ENCODE results near the gene CCDC146. TPM values are rescaled to one million over a fixed set of nuclear protein-coding genes. Genes with fewer than 3 reads are reported as not detected.

The CCDC146 gene
- polyA plus RNA-seq, 3 donors from 2014 or later = 0.88 to 2.7 (median 1.7) TPM

DNA sequence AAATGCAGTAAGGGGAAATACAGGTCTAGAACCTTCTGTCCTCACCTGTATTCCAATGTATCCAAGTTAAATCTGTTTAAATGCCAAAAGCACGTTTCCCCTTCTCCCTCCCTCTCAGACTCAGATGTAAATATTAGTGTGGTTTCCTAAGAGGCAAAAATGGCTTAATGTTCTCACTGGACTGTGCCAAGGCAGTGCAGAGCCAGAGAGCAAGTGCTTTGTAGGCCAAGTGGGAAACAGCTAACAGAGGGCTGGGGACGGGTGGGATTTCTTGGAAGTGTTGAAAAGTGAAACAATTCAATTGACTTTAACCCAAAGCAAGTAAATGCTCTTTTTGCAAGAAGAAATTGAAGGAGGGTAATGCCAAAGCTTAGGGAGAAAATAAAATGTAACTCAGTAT lies 190.7 kb downstream of the CCDC146 start:
- H3K27me3 Mint-ChIP-seq (ENCODE audit: low read depth in 3 of 3) = peaks cover 0 to 3% (median 0%) of the 10 kb centered on the region in 3 donors
- H3K4me3 Mint-ChIP-seq = no peak overlapping the region
- H3K4me1 Mint-ChIP-seq = peaks cover 18 to 41% of the 10 kb centered on the region in 2 donors
- peaks cover 68 to 92% (median 71%) of the 10 kb centered on the region in 3 donors for H3K36me3 Mint-ChIP-seq
- peak overlapping the region in 5 of 6 donors; percentile 4 to 71 (median 50) for H3K27ac Mint-ChIP-seq
- H3K9me3 Mint-ChIP-seq = no peaks in the 10 kb centered on the region
- no peak for DNase-seq

DNA sequence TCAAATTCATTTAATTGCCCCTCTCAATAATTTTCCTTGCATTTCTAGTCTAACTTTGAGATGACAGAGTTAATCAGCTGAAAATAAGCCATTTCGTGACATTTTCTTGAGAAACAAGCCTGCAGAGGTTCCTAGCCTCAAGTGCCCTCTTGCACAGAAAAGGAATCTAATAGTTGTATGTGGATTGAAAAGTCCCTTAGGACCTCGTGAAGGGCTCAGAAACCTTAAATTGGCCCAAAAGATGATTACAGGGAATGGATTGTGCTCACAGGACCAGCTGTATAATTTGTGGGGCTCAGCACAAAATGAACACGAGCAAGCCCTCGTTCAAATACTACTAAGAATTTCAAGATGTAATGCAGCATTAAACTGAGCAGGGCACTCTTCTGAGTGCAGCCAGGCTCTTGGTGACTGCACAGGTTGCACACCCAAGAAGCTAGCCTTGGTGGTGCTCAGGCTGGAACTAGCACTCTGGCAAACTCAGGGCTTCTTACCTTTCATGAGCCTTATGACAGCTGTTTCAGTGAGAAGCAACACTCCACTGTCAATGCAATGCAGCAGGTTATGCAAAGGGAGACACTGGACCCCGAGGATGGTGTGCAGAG lies 191.6 kb downstream of the CCDC146 start:
- peaks cover 71 to 95% (median 74%) of the 10 kb centered on the region in 3 donors for H3K36me3 Mint-ChIP-seq

DNA sequence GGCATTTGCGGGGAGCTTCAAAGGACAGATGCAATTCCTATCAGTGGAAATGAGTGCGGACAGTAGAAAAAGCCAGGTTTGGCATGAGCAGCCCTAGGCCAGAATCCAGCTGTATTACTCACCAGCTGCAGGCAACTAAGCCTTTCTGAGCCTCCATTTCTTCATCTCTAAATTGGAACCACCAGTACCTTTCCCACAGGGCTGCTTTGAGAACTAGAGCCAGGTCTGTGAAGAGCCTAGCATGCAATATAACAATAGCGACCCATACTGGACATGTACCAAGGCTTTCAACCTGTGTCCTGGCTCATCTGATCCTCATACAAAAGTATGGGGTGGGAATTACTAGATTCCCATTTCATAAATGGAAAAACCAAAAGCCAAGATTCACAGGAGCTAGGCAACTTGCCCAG lies 192.8 kb downstream of the CCDC146 start:
- H3K4me3 Mint-ChIP-seq = no peak overlapping the region
- no peak for DNase-seq
- H3K27ac Mint-ChIP-seq = peak overlapping the region; percentile 31 to 84 (median 50)
- H3K4me1 Mint-ChIP-seq = peaks cover 34 to 57% of the 10 kb centered on the region in 2 donors
- H3K9me3 Mint-ChIP-seq = no peaks in the 10 kb centered on the region
- H3K27me3 Mint-ChIP-seq (ENCODE audit: low read depth in 3 of 3) = peaks cover 0 to 3% (median 0%) of the 10 kb centered on the region in 3 donors
- peaks cover 75 to 95% (median 77%) of the 10 kb centered on the region in 3 donors for H3K36me3 Mint-ChIP-seq

More for the DNA sequence above, 191.6 kb downstream of the CCDC146 start:
- Mint-ChIP-seq H3K27ac (peak overlapping the region in 3 of 6 donors; percentile 31 to 84 (median 54)), H3K4me1 (peaks cover 26 to 45% of the 10 kb centered on the region in 2 donors), H3K4me3 (no peak overlapping the region), H3K9me3 (no peaks in the 10 kb centered on the region), H3K27me3 (ENCODE audit: low read depth in 3 of 3) (peaks cover 0 to 3% (median 0%) of the 10 kb centered on the region in 3 donors)
- DNase-seq = no peak

GRCh38 chr7:77316219-77316978 lies 194.0 kb downstream of the CCDC146 start:
- peak overlapping the region in 1 of 5 donors; percentile 22 for H3K4me3 Mint-ChIP-seq
- H3K9me3 Mint-ChIP-seq = peaks cover 0 to under 1% (median 0%) of the 10 kb centered on the region in 6 donors
- H3K27ac Mint-ChIP-seq = peak overlapping the region; percentile 15 to 65 (median 40)
- H3K4me1 Mint-ChIP-seq = peaks cover 36 to 69% of the 10 kb centered on the region in 2 donors
- H3K36me3 Mint-ChIP-seq = peaks cover 74 to 88% (median 75%) of the 10 kb centered on the region in 3 donors
- H3K27me3 Mint-ChIP-seq (ENCODE audit: low read depth in 3 of 3) = peaks cover 0 to 3% (median 0%) of the 10 kb centered on the region in 3 donors
- DNase-seq = no peak

DNA sequence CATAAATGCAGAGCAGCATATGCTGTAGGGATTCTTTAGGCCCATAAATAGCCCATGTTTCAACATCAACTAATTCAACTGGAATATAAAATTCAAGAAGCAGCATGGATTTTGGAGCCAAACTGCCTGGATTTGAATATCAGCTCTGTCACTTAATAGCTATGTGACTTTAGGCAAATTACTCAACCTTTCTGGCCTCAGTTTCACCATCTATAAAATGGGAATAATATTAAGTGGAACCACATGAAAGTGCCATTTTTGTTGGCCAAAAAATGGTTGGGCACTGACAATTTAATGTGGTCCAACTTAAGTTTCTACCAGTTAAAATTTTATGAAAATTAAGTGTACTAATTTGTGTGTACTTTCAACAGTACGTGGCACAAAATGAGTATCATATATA lies 195.6 kb downstream of the CCDC146 start:
- DNase-seq = no peak
- H3K4me1 Mint-ChIP-seq = peaks cover 47 to 85% of the 10 kb centered on the region in 2 donors
- H3K9me3 Mint-ChIP-seq = peaks cover 0 to 2% (median 0%) of the 10 kb centered on the region in 6 donors
- peaks cover 72 to 86% (median 73%) of the 10 kb centered on the region in 3 donors for H3K36me3 Mint-ChIP-seq
- no peak overlapping the region for H3K4me3 Mint-ChIP-seq
- peak overlapping the region in 2 of 6 donors; percentile 36 to 68 for H3K27ac Mint-ChIP-seq
- peaks cover 0 to 3% (median 0%) of the 10 kb centered on the region in 3 donors for H3K27me3 Mint-ChIP-seq (ENCODE audit: low read depth in 3 of 3)

- Mint-ChIP-seq H3K27me3 (ENCODE audit: low read depth in 3 of 3) (peaks cover 0 to 3% (median 3%) of the 10 kb centered on the region in 3 donors), H3K4me3 (no peak overlapping the region), H3K9me3 (peaks cover 0 to 2% (median 0%) of the 10 kb centered on the region in 6 donors), H3K4me1 (peaks cover 56 to 89% of the 10 kb centered on the region in 2 donors), H3K36me3 (peaks cover 62 to 78% (median 67%) of the 10 kb centered on the region in 3 donors), H3K27ac (peak overlapping the region; percentile 74 to 87 (median 84))
- no peak for DNase-seq
These were observed 197.7 kb downstream of the CCDC146 start for GRCh38 chr7:77320137-77320536.

DNA sequence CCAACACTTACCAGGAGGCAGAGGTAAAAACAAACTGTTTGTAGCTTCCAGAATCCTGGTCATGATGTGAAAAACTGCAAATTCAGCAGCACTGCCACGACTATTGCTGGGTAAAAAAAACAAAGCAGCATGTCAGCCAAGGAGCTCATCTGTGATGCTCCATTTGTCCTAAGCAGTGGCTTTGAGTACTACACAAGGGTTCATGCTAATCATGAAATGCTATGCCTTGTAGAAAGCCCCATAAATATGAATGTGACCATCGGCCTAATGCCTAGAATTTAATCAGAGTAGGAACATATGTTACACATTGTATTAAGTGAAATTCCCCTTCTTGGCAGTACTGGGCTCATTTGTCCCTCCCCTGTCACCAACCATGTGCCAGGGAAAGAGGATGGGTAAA lies 198.3 kb downstream of the CCDC146 start:
- no peak for DNase-seq
- Mint-ChIP-seq H3K27ac (peak overlapping the region; percentile 80 to 87 (median 86)), H3K4me3 (no peak overlapping the region), H3K27me3 (ENCODE audit: low read depth in 3 of 3) (peaks cover 0 to 3% (median 3%) of the 10 kb centered on the region in 3 donors), H3K4me1 (peaks cover 58 to 85% of the 10 kb centered on the region in 2 donors), H3K9me3 (peaks cover 0 to 2% (median 0%) of the 10 kb centered on the region in 6 donors), H3K36me3 (peaks cover 59 to 76% (median 63%) of the 10 kb centered on the region in 3 donors)

DNA sequence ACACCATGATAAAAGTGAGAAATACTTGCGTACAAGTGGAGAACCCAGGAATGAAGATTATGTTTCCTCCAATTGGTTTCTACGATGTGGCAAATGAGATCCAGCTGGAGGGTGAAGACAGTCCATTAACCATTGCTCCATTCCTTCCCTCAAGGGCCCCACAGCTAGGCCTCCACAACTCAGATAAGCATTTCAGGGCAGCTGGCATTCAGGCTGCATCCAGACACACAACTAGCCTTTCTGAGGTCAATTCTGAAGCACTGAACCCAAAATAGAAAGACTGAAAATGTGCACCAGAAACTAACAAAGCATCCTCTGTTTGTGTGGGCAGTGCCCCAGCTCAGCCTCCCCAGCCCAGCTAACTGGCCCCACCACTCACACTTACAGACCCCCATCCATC lies 198.9 kb downstream of the CCDC146 start:
- Mint-ChIP-seq H3K9me3 (peaks cover 0 to 2% (median 0%) of the 10 kb centered on the region in 6 donors), H3K4me1 (peaks cover 61 to 87% of the 10 kb centered on the region in 2 donors), H3K4me3 (no peak overlapping the region), H3K27ac (peak overlapping the region; percentile 80 to 87 (median 86)), H3K27me3 (ENCODE audit: low read depth in 3 of 3) (peaks cover 0 to 3% (median 3%) of the 10 kb centered on the region in 3 donors), H3K36me3 (peaks cover 55 to 78% (median 59%) of the 10 kb centered on the region in 3 donors)
- DNase-seq = no peak

- Mint-ChIP-seq H3K27me3 (ENCODE audit: low read depth in 3 of 3) (peaks cover 0 to 13% (median 7%) of the 10 kb centered on the region in 3 donors), H3K4me3 (peak overlapping the region; percentile 44 to 89 (median 57)), H3K36me3 (peaks cover 21 to 66% (median 27%) of the 10 kb centered on the region in 3 donors), H3K4me1 (peaks cover 82 to 92% of the 10 kb centered on the region in 2 donors), H3K27ac (peak overlapping the region; percentile 88 to 96 (median 91)), H3K9me3 (peaks cover 0 to 2% (median 0%) of the 10 kb centered on the region in 6 donors)
- no peak for DNase-seq
These were observed 203.7 kb downstream of the CCDC146 start for GRCh38 chr7:77326131-77326530.

GRCh38 chr7:77327067-77327931 lies 204.9 kb downstream of the CCDC146 start:
- Mint-ChIP-seq H3K9me3 (no peaks in the 10 kb centered on the region), H3K4me3 (peak overlapping the region; percentile 72 to 89 (median 85)), H3K36me3 (peaks cover 15 to 61% (median 20%) of the 10 kb centered on the region in 3 donors), H3K27ac (peak overlapping the region; percentile 88 to 96 (median 91)), H3K27me3 (ENCODE audit: low read depth in 3 of 3) (peaks cover 0 to 13% (median 7%) of the 10 kb centered on the region in 3 donors), H3K4me1 (peaks cover 86 to 92% of the 10 kb centered on the region in 2 donors)
- peak in 2 of 3 donors; percentile 28 to 34 for DNase-seq

GRCh38 chr7:77327932-77328628 lies 205.7 kb downstream of the CCDC146 start:
- Mint-ChIP-seq H3K9me3 (peaks cover 0 to 3% (median 0%) of the 10 kb centered on the region in 6 donors), H3K4me3 (peak overlapping the region; percentile 72 to 89 (median 85)), H3K4me1 (peaks cover 81 to 91% of the 10 kb centered on the region in 2 donors), H3K36me3 (peaks cover 15 to 55% (median 17%) of the 10 kb centered on the region in 3 donors), H3K27ac (peak overlapping the region; percentile 88 to 96 (median 91)), H3K27me3 (ENCODE audit: low read depth in 3 of 3) (peaks cover 0 to 13% (median 7%) of the 10 kb centered on the region in 3 donors)
- DNase-seq = peak; percentile 43 to 48 (median 44)

- Mint-ChIP-seq H3K4me3 (peak overlapping the region; percentile 72 to 89 (median 85)), H3K27ac (peak overlapping the region; percentile 88 to 96 (median 91)), H3K27me3 (ENCODE audit: low read depth in 3 of 3) (peaks cover 0 to 13% (median 7%) of the 10 kb centered on the region in 3 donors), H3K9me3 (peaks cover 0 to 3% (median 0%) of the 10 kb centered on the region in 6 donors), H3K36me3 (peaks cover 16 to 55% (median 20%) of the 10 kb centered on the region in 3 donors), H3K4me1 (peaks cover 81 to 91% of the 10 kb centered on the region in 2 donors)
- no peak for DNase-seq
These were observed 206.3 kb downstream of the CCDC146 start for GRCh38 chr7:77328669-77329068.
